NK-92 treated with Interleukin-12 subunit alpha and Interleukin-12 subunit beta, amount 100 ng/mL, for 24 hours (cell line): ENCODE data around the gene PXDC1.
"Not testable (repeated sequence)": the region's sequence is repeated elsewhere in the genome, so short reads cannot be mapped to it uniquely, and the experiment has no call there.

ENCODE experiments used
- DNase-seq: peaks from one replicate; lab custom pipeline; 2025; lab: John Stamatoyannopoulos, UW

Gene PXDC1

DNA sequence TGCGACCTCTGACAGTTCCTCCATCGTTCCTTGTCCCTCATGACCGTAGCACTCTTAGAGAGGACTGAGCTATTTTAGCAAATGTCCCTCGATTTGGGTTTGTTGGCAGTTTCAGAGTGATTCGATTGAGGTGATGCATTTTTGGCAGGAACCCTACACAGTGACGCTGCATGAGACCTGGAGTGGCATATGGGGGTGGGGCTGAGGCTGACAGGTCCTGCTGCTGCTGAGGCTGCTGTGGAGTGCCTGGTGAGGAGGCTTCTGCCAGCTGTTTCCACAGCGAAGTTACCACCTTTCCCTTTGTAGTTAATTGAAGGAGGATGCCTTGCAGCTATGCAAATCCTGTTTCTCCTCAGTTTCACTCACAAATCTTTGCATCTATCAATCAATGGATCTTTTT lies 19.8 kb downstream of the PXDC1 start:
- no peak for DNase-seq

DNA sequence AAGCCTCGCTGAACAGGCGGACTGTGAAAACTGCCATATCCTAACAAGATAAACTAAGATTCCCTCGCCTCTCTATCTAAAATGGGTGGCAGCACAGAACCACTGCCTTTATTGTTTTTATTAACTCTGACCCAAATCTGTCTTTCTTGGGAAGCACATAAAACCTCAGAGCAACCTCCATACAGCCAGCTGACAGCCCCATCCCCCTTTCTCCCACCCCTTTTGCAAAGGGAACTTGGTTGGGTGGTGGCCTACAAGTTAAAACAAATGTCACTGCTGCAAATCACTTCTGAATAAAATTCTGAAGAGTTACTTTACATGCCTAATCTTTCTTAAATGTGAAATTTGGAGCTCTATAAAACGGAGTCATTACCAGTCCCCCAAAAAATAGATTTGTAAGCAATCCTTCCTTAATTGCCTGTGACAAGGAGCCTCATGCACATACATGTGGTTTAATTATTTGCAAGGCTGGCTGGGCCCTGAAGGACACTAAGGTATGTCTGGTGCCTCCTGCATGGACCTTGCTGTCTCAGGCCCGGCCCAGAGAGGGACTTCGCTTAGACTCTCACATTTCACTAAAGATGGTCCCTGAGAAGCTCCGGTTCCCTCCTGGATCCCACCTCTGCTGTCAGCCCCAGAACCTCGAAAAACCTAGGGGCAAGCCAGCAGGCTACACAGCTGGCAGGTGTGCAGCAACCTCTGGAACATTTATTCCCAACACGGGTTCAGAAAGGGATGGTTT lies 21.7 kb downstream of the PXDC1 start:
- no peak for DNase-seq

DNA sequence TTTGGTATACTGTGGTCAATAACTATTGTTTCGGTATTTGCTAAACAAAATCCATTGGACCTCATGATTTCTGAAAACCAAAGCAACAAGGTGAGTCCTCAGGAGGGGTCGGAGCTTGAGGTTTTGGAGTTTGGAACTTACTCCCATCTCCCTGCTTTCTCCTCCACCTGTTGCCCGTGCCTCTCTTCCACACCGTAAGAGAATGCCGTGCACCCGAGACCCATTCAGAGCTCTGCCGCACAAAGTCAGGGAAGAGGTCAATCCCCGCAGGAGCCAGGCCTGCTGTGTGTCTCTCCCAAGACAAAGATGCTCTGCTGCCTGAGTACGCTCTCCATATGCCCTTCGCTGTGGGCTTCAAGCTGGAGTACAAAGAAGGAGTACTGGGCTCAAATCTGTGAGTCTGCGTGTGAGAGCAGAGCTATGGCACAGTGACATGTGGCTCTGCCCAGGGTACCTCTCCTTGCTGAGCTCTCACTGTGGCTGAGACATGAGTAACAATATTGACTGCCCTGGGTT lies 23.9 kb downstream of the PXDC1 start:
- no peak for DNase-seq

DNA sequence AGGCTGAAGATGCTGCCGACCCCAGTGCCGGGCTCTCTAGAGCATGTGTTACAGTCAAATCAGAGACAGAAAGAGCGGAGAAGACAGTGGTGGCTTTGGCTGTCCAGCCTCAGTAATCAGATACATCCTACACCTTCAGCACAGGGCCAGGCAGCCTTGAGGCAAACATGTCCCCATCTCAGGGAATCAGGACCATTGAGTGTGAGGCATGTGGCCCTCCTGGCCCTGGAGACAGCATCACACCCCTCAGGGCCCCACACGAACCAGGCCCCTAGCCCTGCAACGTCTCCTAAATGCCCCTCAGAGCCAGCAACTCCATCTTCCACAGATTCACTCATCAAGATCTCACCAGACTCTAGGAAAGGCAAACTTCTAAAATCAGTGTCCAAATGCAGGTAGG lies 24.5 kb downstream of the PXDC1 start:
- DNase-seq: no peak

DNA sequence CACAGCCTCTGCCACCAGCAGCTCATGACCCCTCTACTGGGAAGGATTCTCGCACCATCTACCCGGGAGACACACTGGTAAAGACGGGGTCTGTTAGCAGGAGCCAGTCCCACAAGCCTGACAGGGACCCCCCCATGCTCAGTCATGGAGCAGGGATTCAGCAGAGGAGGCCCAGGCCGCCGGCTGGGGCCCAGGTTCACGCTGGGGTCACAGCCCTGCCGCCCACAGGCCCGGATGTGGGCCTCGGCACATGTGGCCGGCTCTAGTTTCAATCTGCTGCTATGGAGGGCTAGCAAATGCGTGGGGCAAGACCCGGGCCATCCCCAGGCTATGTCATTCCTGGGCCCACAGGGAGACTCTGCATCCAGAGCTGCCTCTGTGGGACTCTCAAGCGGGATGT lies 25.1 kb downstream of the PXDC1 start:
- no peak for DNase-seq

DNA sequence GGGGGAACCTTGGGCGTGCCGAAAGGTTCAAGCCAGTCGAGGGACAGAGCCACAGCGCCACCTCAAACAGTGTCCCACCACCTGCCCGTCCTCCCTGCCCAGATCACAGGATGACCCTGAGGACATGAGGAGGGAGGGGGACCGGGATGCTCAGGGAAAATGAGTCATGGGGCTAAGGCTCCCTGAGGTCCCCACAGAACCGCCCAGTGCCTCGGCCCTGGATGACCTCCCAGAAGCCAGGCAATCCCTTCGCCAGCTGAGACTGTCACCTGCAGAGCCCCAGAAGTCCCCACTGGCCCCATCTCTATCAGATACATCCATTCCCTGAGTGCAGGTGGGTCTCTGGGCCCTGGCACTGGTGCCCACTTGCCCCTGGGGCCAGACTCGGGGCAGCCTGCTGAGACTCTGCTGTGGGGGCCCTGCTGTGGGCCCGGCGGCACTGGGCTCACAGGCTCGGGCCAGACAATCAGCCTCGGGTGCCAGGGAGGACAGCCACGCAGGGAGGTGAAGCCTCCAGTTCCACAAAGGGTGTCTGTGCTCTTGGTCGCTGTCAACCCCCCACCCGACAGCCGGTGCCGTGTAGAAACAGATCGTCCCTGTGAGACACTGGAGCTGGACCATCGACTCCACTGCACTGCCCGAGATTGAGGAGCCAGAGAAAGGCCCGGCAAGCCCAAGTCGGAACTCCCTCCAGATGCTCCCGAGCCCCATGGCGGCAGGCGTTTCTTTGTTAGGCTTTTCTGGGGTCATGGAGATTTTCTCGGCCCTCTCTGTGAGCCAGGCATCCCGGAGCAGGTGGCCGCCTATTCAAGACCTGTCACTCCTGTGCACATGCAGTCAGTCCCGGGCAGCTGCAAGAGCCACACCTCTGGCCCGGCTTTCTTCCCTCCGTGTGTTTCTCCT lies 26.1 kb downstream of the PXDC1 start:
- DNase-seq: no peak

DNA sequence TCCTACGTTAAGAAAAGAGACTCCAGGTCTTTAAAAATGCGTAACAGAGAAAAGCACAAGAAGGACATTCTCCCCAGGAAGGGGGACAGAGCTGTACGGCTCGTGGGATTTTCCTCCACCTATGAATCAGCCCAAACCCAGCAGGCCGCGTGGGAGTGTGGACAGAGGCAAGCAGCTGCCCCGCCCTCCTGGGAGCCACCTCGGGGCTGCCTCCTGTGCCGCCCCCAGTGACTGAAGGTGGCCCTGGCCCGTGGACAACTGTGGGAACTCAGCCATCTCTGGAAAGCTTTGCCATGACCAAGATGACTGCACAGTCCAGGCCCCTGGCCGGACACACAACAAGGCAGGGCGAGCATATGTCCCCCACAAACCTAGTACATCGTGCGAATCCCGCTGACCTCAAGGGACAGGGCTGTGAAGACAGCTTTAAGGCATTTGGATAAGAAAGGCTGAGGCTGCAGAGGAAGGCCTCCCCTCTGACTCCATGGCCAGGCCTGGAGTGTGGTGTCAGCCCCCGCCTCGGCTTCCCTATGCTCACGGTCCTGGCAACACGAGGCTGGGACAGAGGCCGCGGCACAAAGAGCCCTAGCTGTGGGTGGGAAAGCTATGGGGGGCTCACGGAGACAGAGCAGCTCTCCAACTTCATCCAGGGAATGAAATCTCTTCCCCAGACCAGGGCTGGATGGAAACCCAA lies 26.9 kb downstream of the PXDC1 start:
- no peak for DNase-seq

DNA sequence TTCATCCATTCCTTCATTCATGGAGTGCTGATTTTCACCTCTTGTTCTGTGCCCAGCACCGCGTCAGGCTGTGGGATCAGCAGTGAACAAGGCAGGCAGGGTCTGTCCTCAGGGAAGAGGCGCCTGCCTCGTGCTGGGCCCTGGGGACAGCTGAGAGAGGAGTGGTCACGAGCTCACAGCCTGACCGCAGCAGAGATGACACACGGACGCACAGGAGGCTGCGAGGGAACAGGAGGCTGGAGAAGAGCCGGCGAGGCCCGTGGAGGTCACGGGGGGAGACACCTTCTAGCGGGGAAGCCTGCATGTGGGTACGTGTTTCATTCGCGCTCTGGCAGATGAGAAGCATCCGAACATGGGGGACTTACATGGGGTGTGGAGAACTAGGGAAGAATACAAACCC lies 27.5 kb downstream of the PXDC1 start:
- no peak for DNase-seq

DNA sequence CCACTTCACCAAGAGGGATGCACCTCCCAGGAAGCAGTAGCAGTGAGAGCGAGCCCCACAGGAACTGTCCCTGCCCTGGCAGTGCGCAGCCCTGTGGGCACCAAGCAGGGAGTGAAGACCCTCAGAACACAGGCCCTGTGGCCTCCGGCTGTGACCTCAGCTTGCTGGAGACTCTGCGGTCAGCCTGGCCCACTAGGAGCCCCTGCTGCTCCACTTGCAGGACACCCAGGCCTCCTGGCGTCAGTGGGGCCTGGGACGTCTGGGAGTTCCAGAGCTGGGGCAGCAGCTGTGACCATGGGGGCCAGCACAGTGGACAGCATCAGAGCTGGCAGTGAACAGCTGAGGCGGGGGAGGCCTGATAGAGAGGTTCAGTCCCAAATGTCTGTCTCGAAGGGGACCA lies 28.3 kb downstream of the PXDC1 start:
- DNase-seq: no peak

DNA sequence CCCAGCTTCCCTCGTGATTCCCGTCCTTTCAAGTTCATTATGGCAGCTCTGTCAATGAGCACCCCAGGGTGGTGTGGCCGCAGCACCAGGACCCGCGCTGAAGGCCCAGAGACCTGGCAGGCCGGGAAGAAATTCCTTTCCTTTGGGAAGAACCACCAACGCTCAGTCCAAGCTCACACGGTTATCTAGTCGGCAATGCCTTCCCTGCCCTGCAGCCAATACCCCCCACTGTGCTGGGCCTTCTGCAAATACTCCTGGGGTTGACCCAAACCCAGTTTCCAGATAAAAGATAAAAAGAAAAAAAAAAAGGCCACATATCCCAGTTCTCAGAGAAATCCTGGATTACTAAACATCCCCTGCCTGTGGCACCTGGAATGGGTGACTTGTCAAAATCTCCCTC lies 28.7 kb downstream of the PXDC1 start:
- no peak for DNase-seq

DNA sequence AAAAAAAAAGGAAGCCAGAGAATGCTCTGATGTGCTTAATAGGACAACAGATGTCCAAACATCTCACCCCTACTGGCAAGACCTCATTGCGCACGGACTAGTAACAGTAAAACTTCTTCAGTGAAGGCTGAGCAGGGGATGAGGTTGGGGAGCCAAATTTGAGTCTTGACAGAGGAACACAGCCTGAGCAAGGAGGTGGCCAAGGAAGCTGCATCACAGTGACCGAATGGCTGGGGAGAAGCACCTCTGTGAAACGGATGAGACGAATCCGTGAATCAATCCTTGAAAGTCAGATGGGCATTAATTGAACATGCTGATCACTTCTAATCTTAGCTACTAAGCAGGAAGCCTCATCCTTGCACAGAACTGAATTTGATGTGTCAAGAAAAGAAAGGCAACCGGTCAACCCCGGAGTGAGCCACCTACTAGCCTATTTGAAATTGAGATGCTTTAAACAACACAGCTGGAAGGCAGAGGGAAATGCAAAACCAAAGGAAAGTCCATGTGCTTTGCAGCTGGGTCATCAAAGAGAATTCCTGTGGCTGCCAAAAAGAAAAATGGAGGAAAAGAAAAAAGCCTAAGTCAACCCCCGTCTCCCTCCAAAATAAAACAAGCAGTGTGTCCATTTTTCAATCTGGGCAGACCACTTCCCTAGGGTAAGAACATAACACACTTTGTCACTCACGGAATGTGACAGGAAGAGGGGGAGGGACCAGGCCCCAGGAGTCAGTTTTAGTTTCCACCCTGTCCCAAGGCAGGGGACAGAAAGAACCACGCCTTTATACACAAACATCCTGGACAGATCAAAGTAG lies 29.5 kb downstream of the PXDC1 start:
- DNase-seq: no peak

DNA sequence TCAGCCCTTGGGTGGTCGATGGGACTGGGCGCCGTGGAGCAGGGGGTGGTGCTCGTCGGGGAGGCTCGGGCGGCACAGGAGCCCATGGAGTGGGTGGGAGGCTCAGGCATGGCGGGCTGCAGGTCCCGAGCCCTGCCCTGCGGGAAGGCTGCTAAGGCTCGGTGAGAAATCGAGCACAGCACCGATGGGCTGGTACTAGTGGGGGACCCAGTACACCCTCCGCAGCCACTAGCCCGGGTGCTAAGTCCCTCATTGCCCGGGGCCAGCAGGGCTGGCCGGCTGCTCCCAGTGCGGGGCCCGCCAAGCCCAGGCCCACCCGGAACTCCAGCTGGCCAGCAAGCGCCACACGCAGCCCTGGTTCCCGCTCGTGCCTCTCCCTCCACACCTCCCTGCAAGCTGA lies 30.7 kb downstream of the PXDC1 start:
- not testable (repeated sequence) for DNase-seq

DNA sequence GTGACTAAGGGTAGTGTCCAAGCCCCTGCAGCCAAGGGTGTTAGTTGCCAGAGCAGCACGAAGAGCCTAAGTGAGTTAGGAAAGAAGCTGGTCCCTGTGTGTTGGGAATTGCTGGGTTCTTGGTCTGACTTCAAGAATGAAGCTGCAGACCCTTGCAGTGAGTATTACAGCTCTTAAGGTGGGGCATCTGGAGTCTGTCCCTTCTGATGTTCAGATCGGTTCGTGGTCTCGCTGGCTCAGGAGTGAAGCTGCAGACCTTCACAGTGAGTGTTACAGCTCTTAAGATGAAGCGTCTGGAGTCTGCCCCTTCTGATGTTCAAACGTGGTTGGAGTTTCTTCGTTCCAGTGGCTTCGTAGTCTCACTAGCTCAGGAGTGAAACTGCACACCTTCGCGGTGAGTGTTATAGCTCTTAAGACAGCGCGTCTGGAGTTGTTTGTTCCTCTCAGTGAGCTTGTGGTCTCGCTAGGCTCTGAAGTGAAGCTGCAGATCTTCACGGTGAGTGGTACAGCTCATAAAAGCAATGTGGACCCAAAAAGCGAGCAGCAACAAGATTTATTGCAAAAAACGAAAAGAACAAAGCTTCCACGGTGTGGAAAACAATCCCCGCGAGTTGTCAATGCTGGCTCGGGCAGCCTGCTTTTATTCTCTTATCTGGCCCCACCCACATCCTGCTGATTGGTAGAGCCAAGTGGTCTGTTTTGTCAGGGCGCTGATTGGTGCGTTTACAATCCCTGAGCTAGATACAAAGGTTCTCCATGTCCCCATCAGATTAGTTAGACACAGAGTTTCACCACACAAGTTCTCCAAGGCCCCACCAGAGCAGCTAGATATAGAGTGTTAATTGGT lies 31.8 kb downstream of the PXDC1 start:
- DNase-seq: no peak

DNA sequence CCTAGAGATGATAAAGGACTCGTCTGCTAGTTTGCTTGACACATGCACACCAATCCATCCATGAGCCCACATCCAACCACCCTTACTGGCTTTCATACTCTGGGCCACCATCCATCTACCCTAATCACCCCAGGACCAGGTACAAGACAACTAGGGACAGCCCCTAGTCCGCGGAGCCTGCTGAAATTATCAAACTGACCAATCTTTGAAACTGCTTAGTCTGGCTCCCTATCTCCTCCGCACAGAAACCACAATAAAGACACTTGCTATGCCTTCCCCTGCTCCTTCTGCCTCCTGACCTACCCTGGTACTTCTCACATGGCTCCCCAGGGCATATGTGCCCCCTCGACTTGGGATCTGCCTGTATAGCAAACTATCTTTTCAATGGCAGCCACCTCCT lies 33.1 kb downstream of the PXDC1 start:
- DNase-seq: no peak

DNA sequence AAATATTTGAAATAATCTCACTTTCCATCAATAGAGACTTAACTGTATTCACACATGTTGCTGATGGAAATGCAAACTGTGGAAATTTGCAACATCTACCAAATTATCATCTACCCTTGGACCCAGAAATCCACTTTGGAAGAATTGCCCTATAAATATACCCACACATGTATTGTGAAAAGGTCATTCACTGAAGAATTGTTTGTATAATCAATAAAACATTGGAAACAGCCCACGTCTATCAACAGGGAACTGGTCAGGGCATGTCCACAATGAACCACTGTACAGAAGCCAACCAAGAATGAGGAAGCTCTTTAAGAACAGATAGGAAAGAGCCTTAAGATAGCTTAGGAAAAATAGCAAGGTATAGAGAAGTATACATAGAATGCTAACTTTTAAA lies 36.2 kb downstream of the PXDC1 start:
- no peak for DNase-seq

DNA sequence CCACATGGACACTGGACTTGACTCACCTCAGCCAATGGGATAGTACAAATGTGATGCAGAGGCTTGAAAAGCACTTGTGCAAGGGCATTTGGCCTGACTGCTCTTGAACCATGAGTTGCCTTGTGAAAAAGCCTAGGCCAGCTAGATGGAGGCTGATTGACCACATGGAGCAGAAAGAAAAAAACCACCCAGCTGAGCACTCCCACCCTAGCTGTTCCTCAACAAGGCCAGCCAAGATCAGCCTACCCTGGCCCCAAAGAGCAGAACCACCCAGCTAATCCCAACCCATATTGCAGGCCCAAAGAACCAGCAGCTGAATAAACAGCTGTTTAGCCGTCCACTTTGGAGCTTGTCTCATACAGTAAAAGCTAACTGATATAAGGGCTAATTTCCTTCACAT lies 36.7 kb downstream of the PXDC1 start:
- no peak for DNase-seq

DNA sequence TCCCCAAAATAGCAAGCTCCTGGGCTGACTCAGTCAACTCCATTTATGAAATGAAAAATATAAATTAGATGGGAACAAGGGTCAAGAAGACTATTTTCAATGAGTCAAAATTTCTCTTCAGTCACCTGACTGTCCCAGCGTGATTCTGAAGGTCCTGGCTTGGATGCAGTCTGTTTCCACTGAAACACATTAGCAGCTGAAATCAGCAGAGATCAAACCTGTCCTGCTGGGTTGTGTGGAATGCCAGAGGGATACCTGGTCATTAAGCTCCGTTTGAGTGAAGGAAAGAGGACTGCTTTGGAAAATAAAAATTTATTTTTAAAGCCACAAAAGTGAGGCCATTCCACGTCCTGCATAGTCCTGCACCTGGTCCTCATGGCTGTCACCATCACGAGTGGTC lies 37.4 kb downstream of the PXDC1 start:
- no peak for DNase-seq

DNA sequence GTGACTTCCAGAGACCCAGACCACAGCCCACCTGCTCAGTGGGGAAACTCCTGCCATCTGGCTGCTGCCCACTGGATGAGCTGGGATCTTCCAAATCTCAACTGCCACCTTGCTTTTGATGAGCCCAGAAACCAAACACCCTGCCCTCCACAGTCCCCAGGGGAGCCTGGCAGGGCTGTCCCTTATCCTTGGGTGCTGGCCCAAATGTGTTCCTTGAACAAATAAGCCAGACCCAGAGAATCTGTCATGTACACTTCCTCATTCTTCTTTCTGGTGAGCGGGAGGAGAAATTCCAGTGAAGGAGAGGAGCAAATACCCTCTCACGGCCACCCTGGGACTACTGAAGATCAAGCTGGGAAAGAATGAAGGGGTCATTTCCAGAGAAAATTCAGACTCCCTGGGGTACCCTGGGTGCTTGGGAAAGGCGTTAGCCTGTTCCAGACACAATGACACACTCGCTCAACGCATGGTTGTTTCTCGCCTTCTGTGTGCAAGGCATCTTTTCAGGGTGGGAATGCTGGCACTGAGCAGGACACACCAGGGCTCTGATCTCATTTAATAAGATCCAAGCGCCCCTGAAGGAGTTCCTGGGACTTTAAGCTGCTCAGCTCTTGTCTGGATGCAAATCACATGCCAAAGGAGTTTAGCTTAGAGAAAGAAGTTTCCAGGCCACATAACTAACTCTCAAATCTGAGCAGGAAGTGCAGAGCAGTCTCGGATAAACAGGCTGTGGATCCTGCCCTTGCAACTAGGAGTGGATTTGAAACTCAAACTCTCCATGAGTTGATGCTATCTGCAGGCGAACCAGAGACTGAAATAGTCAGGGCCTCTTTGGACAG lies 38.5 kb downstream of the PXDC1 start:
- no peak for DNase-seq

DNA sequence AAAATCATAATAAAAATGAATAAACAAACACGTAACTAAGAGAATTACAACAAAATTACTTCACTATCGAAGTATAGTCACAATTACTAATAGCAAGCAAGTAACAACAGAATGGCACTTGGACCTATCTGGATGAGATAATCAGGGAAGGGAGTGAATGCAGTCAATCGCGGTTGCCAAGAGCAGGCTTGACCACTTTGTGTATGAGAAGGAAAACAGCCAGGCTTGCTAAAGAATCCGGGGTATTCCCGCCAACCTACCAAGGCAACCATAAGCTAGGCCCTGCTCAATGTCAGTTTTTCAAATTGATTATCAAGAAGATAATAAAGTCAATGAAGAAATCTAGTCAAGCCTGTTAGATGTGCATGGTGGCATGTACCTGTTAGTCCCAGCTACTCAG lies 39.7 kb downstream of the PXDC1 start:
- no peak for DNase-seq

DNA sequence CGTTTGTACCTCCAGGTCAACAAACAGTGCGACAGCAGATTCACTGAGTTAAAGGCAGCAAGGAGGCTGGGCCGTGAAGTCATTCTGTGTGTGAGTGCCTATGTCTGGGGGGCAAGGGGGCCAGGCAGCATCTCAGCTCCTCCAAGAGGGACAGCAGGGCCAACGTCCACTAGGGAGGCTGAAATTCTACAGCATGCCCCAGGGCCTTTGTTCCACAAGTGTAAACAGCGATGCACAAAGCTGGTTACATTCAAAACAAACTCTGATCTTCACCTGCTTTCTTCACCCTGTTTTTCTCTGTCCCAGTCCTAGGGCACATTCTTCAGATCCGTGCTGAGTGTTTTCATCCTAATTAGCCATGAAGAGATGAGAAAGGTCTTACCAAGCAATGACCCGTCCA lies 41.1 kb downstream of the PXDC1 start:
- no peak for DNase-seq
